Measurements from ENCODE around the gene PSTK.

The PSTK gene

GRCh38 chr10:122983898-122984297 is 3.7 kb downstream of the PSTK start:
- no peak overlapping the region for H2AFZ ChIP-seq (ENCODE audit: low read length)
- peaks cover 16% of the 10 kb centered on the region; the same call in 1 of the 2 replicates for H3K36me3 ChIP-seq (ENCODE audit: insufficient read depth, low read length)
- H3F3A ChIP-seq (ENCODE audit: insufficient read depth, low read length), result no peaks in the 10 kb centered on the region
- no peak for TF ChIP-seq EZH2 (IDR thresholded peaks at IDR 0.05; ENCODE audit: borderline replicate concordance, low read length)
- no peak for TF ChIP-seq CTCF (IDR thresholded peaks at IDR 0.05; ENCODE audit: low read length)
- H3K4me1 ChIP-seq (ENCODE audit: insufficient read depth, low read length, severe bottlenecking), result peaks cover 22% of the 10 kb centered on the region
- H3K9me3 ChIP-seq (ENCODE audit: low read length), result no peaks in the 10 kb centered on the region
- H3K27me3 ChIP-seq (ENCODE audit: insufficient read depth, low read length), result no peaks in the 10 kb centered on the region
- no peaks in the 10 kb centered on the region for H3K9me2 ChIP-seq (ENCODE audit: low read depth, low read length)
- H3K27ac ChIP-seq (ENCODE audit: low read depth, low read length, poor library complexity, severe bottlenecking), result no peak overlapping the region
- H3K9ac ChIP-seq (ENCODE audit: low read length), result no peak overlapping the region
- H3K79me2 ChIP-seq (ENCODE audit: insufficient read depth, low read length), result no peaks in the 10 kb centered on the region
- no peak overlapping the region for H3K4me3 ChIP-seq (ENCODE audit: low read depth, low read length, poor library complexity, severe bottlenecking)
- H3K4me2 ChIP-seq (ENCODE audit: low read length), result no peak overlapping the region
- H4K20me1 ChIP-seq (ENCODE audit: insufficient read depth, low read length), result no peaks in the 10 kb centered on the region

- Histone ChIP-seq H3K4me2 (ENCODE audit: low read length) (no peak overlapping the region), H3K79me2 (ENCODE audit: insufficient read depth, low read length) (no peaks in the 10 kb centered on the region), H3K27me3 (ENCODE audit: insufficient read depth, low read length) (no peaks in the 10 kb centered on the region), H3K36me3 (ENCODE audit: insufficient read depth, low read length) (peaks cover 16% of the 10 kb centered on the region; the same call in 1 of the 2 replicates), H3K4me1 (ENCODE audit: insufficient read depth, low read length, severe bottlenecking) (peaks cover 17% of the 10 kb centered on the region), H3K9me3 (ENCODE audit: low read length) (no peaks in the 10 kb centered on the region), H4K20me1 (ENCODE audit: insufficient read depth, low read length) (no peaks in the 10 kb centered on the region), H3K27ac (ENCODE audit: low read depth, low read length, poor library complexity, severe bottlenecking) (no peak overlapping the region), H3K4me3 (ENCODE audit: low read depth, low read length, poor library complexity, severe bottlenecking) (no peak overlapping the region), H2AFZ (ENCODE audit: low read length) (no peak overlapping the region), H3K9ac (ENCODE audit: low read length) (no peak overlapping the region), H3K9me2 (ENCODE audit: low read depth, low read length) (no peaks in the 10 kb centered on the region), H3F3A (ENCODE audit: insufficient read depth, low read length) (no peaks in the 10 kb centered on the region)
- no peak for TF ChIP-seq CTCF (IDR thresholded peaks at IDR 0.05; ENCODE audit: low read length)
- no peak for TF ChIP-seq EZH2 (IDR thresholded peaks at IDR 0.05; ENCODE audit: borderline replicate concordance, low read length)
These were observed 4.5 kb downstream of the PSTK start for GRCh38 chr10:122984708-122985107.

DNA sequence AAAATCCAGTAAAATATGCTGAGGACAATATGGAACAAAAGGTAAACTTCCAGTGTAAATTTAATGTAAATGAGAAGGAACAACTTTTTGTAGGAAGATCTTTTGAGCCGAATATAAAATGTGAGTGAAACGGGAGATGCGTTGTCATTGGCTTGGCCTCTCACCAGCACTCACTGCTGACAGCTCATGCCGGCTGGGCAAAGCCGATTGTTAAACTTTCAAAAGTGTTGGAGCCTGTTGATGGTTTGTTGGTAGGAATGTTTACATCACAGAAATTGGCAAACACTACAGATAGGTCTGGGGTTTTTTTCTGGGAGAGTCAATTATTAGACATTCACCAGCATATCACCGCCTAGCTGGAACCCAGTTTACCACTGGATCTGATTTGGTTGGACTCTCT is 6.1 kb downstream of the PSTK start:
- H3K4me2 ChIP-seq (ENCODE audit: low read length), result no peak overlapping the region
- no peak overlapping the region for H3K9ac ChIP-seq (ENCODE audit: low read length)

More for the DNA sequence above, 6.1 kb downstream of the PSTK start:
- Histone ChIP-seq H3K4me1 (ENCODE audit: insufficient read depth, low read length, severe bottlenecking) (peaks cover 6% of the 10 kb centered on the region), H3K9me3 (ENCODE audit: low read length) (no peaks in the 10 kb centered on the region), H3K36me3 (ENCODE audit: insufficient read depth, low read length) (peaks cover 16% of the 10 kb centered on the region; the same call in 1 of the 2 replicates), H3K27me3 (ENCODE audit: insufficient read depth, low read length) (no peaks in the 10 kb centered on the region), H2AFZ (ENCODE audit: low read length) (no peak overlapping the region), H3K4me3 (ENCODE audit: low read depth, low read length, poor library complexity, severe bottlenecking) (no peak overlapping the region), H3K27ac (ENCODE audit: low read depth, low read length, poor library complexity, severe bottlenecking) (no peak overlapping the region), H3K79me2 (ENCODE audit: insufficient read depth, low read length) (no peaks in the 10 kb centered on the region), H3F3A (ENCODE audit: insufficient read depth, low read length) (no peaks in the 10 kb centered on the region), H3K9me2 (ENCODE audit: low read depth, low read length) (no peaks in the 10 kb centered on the region), H4K20me1 (ENCODE audit: insufficient read depth, low read length) (no peaks in the 10 kb centered on the region)
- TF ChIP-seq EZH2 (IDR thresholded peaks at IDR 0.05; ENCODE audit: borderline replicate concordance, low read length) (no peak), CTCF (IDR thresholded peaks at IDR 0.05; ENCODE audit: low read length) (no peak)

Measured in OCI-LY1 (cell line).